H1 (cell line): Measurements from ENCODE around the gene TMEM125. TPM values are rescaled to one million over a fixed set of nuclear protein-coding genes. Genes with fewer than 3 reads are reported as not detected.

ENCODE experiments used
- CTCF ChIA-PET: fragments of 300-600 bp; sonication (Branson Sonifier 250); formaldehyde crosslinking; loops from one replicate; lab custom pipeline; 2021; ENCODE audit not compliant: partially characterized antibody; lab: Charles Lee
- POLR2A ChIA-PET: fragments of 300-600 bp; sonication (Branson Sonifier 250); formaldehyde crosslinking; loops from one replicate; lab custom pipeline; 2021; ENCODE audit warnings: inconsistent platforms; ENCODE audit not compliant: partially characterized antibody; lab: Charles Lee
- DNase-seq, 2 experiments: peaks; one replicate each; pipeline versions ENCODE4 v3.0.0 to v3.0.0-alpha.2; 2010 to 2022; ENCODE audit warnings: low spot score in 2 of 2, low read depth in 1 of 2, mixed read lengths in 1 of 2
- FAIRE-seq: peaks from 2 replicates; lab custom pipeline; 2011; peaks lifted over from hg19 to GRCh38; lab: Jason Lieb, UNC
- H2AFZ ChIP-seq: 2 replicates; pipeline ENCODE4 v1.8.1; 2012; ENCODE audit warnings: low read length, inconsistent platforms
- H2AK5ac ChIP-seq: 2 replicates; pipeline ENCODE4 v1.6.1; 2013; ENCODE audit warnings: low read depth, low read length
- H2BK120ac ChIP-seq: replicated peaks from 2 replicates; pipeline ENCODE3; 2013; ENCODE audit warnings: low read depth, low read length, inconsistent platforms
- H2BK12ac ChIP-seq: 2 replicates; pipeline ENCODE4 v1.6.1; 2013; ENCODE audit warnings: low read depth, low read length
- H2BK15ac ChIP-seq: 2 replicates; pipeline ENCODE4 v1.6.1; 2013; ENCODE audit warnings: low read length
- H2BK20ac ChIP-seq: 2 replicates; pipeline ENCODE4 v1.6.1; 2013; ENCODE audit warnings: low read length
- H2BK5ac ChIP-seq: 2 replicates; pipeline ENCODE4 v1.6.1; 2013; ENCODE audit warnings: low read depth, low read length
- H3K14ac ChIP-seq: 2 replicates; pipeline ENCODE4 v1.6.1; 2013; ENCODE audit warnings: inconsistent platforms; ENCODE audit not compliant: insufficient read length
- H3K18ac ChIP-seq: 2 replicates; pipeline ENCODE4 v1.6.1; 2013; ENCODE audit warnings: low read length; ENCODE audit errors: extremely low read depth
- H3K23ac ChIP-seq: 2 replicates; pipeline ENCODE4 v1.6.1; 2013; ENCODE audit warnings: inconsistent platforms; ENCODE audit not compliant: insufficient read length
- H3K23me2 ChIP-seq: 2 replicates; pipeline ENCODE4 v1.6.1; 2013; ENCODE audit warnings: low read depth, low read length
- H3K27ac ChIP-seq: 2 replicates; pipeline ENCODE4 v1.6.1; 2011; ENCODE audit warnings: low read depth, low read length, inconsistent platforms
- H3K27me3 ChIP-seq, 4 experiments: replicated peaks in 1 of 4; 1 replicate in 1 of 4; 2 replicates in 3 of 4; pipeline versions ENCODE4 v1.6.1 to v1.8.1; 2011 to 2013; ENCODE audit warnings: low read length in 3 of 4, mild to moderate bottlenecking in 3 of 4, inconsistent platforms in 2 of 4, mixed read lengths in 2 of 4, moderate library complexity in 1 of 4; ENCODE audit not compliant: control insufficient read depth in 3 of 4, insufficient read depth in 3 of 4; ENCODE audit errors: extremely low read depth in 1 of 4
- H3K36me3 ChIP-seq, 4 experiments: 2 replicates each; pipeline versions ENCODE4 v1.6.1 to v1.8.1; 2011 to 2013; ENCODE audit warnings: mild to moderate bottlenecking in 4 of 4, low read length in 3 of 4, moderate library complexity in 2 of 4, control low read depth in 1 of 4, inconsistent platforms in 1 of 4; ENCODE audit not compliant: insufficient read depth in 4 of 4, control insufficient read depth in 2 of 4
- H3K4ac ChIP-seq: replicated peaks from 2 replicates; pipeline ENCODE3; 2013; ENCODE audit warnings: low read length, low read depth, mixed read lengths, inconsistent platforms; ENCODE audit not compliant: insufficient read length
- H3K4me1 ChIP-seq, 4 experiments: replicated peaks in 1 of 4; 1 replicate in 1 of 4; 2 replicates in 3 of 4; pipeline versions ENCODE4 v1.6.1 to v1.8.1; 2011 to 2013; ENCODE audit warnings: low read length in 3 of 4, inconsistent platforms in 2 of 4, mixed read lengths in 1 of 4; ENCODE audit not compliant: insufficient read depth in 4 of 4, control insufficient read depth in 3 of 4
- H3K4me2 ChIP-seq, 2 experiments: 2 replicates each; pipeline versions ENCODE4 v1.6.1 to v1.8.1; 2011 to 2013; ENCODE audit warnings: low read depth in 2 of 2, low read length in 2 of 2, control low read depth in 1 of 2, inconsistent platforms in 1 of 2, mild to moderate bottlenecking in 1 of 2; ENCODE audit not compliant: insufficient read depth in 1 of 2
- H3K4me3 ChIP-seq, 4 experiments: fragments of 200-600, 300-600 bp in 1 of 4; sonication (generic), shearing (Covaris generic), sonication (Bioruptor Twin) in 1 of 4; 2 replicates each; pipeline versions ENCODE4 v1.5.1 to v1.8.1; 2011 to 2016; ENCODE audit warnings: low read length in 4 of 4, low read depth in 3 of 4, control low read depth in 2 of 4, inconsistent platforms in 2 of 4, mild to moderate bottlenecking in 2 of 4, mixed read lengths in 1 of 4, moderate library complexity in 1 of 4; ENCODE audit not compliant: insufficient read depth in 2 of 4; ENCODE audit errors: extremely low read depth in 1 of 4
- H3K56ac ChIP-seq: replicated peaks from 2 replicates; pipeline ENCODE3; 2013; ENCODE audit warnings: low read depth, mild to moderate bottlenecking, mixed read lengths, low read length, inconsistent platforms; ENCODE audit not compliant: insufficient read length
- H3K79me1 ChIP-seq: 2 replicates; pipeline ENCODE4 v1.6.1; 2013; ENCODE audit warnings: low read depth, low read length, control low read depth
- H3K79me2 ChIP-seq, 2 experiments: 2 replicates each; pipeline versions ENCODE4 v1.6.1 to v1.8.1; 2012 to 2013; ENCODE audit warnings: low read length in 2 of 2, mild to moderate bottlenecking in 2 of 2, inconsistent platforms in 1 of 2; ENCODE audit not compliant: insufficient read depth in 2 of 2, control insufficient read depth in 1 of 2
- H3K9ac ChIP-seq, 4 experiments: replicated peaks in 1 of 4; 1 replicate in 1 of 4; 2 replicates in 3 of 4; pipeline versions ENCODE4 v1.6.1 to v1.8.1; 2011 to 2013; ENCODE audit warnings: low read depth in 3 of 4, low read length in 3 of 4, control low read depth in 2 of 4, mild to moderate bottlenecking in 2 of 4, moderate library complexity in 2 of 4, inconsistent platforms in 1 of 4; ENCODE audit errors: extremely low read depth in 1 of 4
- H3K9me3 ChIP-seq, 2 experiments: 2 replicates each; pipeline versions ENCODE4 v1.6.1 to v1.8.1; 2012 to 2013; ENCODE audit warnings: mild to moderate bottlenecking in 2 of 2, moderate library complexity in 2 of 2, control low read depth in 1 of 2, inconsistent platforms in 1 of 2, low read depth in 1 of 2, low read length in 1 of 2, mixed read lengths in 1 of 2; ENCODE audit not compliant: insufficient read depth in 2 of 2
- H4K20me1 ChIP-seq, 2 experiments: replicated peaks in 1 of 2; 2 replicates each; pipeline versions ENCODE3 to v1.8.1; 2011 to 2013; ENCODE audit warnings: inconsistent platforms in 2 of 2, low read length in 2 of 2, mild to moderate bottlenecking in 1 of 2; ENCODE audit not compliant: insufficient read depth in 2 of 2, control insufficient read depth in 1 of 2
- H4K5ac ChIP-seq: 2 replicates; pipeline ENCODE4 v1.6.1; 2013; ENCODE audit warnings: low read length, low read depth, mixed read lengths, inconsistent platforms; ENCODE audit not compliant: insufficient read length
- H4K8ac ChIP-seq: 2 replicates; pipeline ENCODE4 v1.8.0; 2013; ENCODE audit warnings: mild to moderate bottlenecking, moderate library complexity, low read length, inconsistent platforms; ENCODE audit not compliant: insufficient read depth; ENCODE audit errors: extremely low read depth
- H4K91ac ChIP-seq: replicated peaks from 2 replicates; pipeline ENCODE3; 2013; ENCODE audit warnings: low read length, mixed read lengths, inconsistent platforms; ENCODE audit not compliant: insufficient read length
- CEBPB ChIP-seq: IDR thresholded peaks from 2 replicates; pipeline ENCODE4 v1.6.1; 2012; ENCODE audit warnings: low read depth, low read length
- WGBS, 2 experiments: shearing (Covaris generic) in 1 of 2; methylation state at CpG; one replicate each; pipeline versions ENCODE4 v1.1.6 to v1.1.7; 2013 to 2015; ENCODE audit warnings: low lambda C conversion rate in 2 of 2, mixed read lengths in 2 of 2, inconsistent platforms in 1 of 2, low coverage in 1 of 2, missing lambda C conversion rate in 1 of 2; ENCODE audit not compliant: insufficient replicate concordance in 2 of 2, insufficient coverage in 1 of 2, insufficient read length in 1 of 2; ENCODE audit errors: extremely low coverage in 1 of 2, missing lambda C conversion rate in 1 of 2; 5-methylcytosine and 5-hydroxymethylcytosine counted together
- polyA plus RNA-seq, 7 experiments: library from polyadenylated mRNA; depleted of rRNA in 3 of 7; stranded (reverse) in 5 of 7; unstranded in 2 of 7; fragments of >200 nt in 5 of 7; fragments of 200-250 nt in 2 of 7; gene quantifications; 1 replicate in 5 of 7; 2 replicates in 1 of 7; 4 replicates in 1 of 7; pipeline versions ENCODE4 v1.2.1 to v1.2.3, GENCODE V29; 2011 to 2013; ENCODE audit warnings: missing spikeins in 2 of 7, mixed read lengths in 2 of 7
- total RNA-seq: library from RNA; stranded (reverse); fragmentation: NEBNext Ultra II Directional; extraction: Animal tissue kit (Norgen Biotek cat#: 25700); gene quantifications from 2 replicates; pipeline ENCODE4 v1.2.1, GENCODE V29; 2021

TMEM125 gene
- total and polyA plus RNA-seq, 2 of the 8 experiments (the other 6 are each of a cell fraction or from before 2014, with no cell fraction given): 26.5 to 46.7 TPM

- Histone ChIP-seq H3K9me3 (peaks cover 0 to 4% of the 10 kb centered on the region in 2 experiments; a peak in 1 of 4 replicates), H2BK12ac (no peak overlapping the region), H3K4me1 (no peaks in the 10 kb centered on the region), H3K79me1 (no peaks in the 10 kb centered on the region), H2BK120ac (no peak overlapping the region), H3K79me2 (no peaks in the 10 kb centered on the region), H3K4me2 (no peak overlapping the region), H2AFZ (no peak overlapping the region), H3K14ac (no peak overlapping the region), H3K9ac (no peak overlapping the region), H3K56ac (no peak overlapping the region), H4K5ac (no peak overlapping the region), H4K20me1 (no peaks in the 10 kb centered on the region), H4K91ac (no peak overlapping the region), H3K36me3 (no peaks in the 10 kb centered on the region), H3K4me3 (no peak overlapping the region), H4K8ac (no peak overlapping the region), H3K23me2 (no peaks in the 10 kb centered on the region), H3K23ac (no peak overlapping the region), H3K18ac (no peak overlapping the region), H3K27ac (no peak overlapping the region), H2BK5ac (no peak overlapping the region), H3K27me3 (no peaks in the 10 kb centered on the region), H2AK5ac (no peak overlapping the region), H2BK20ac (no peak overlapping the region), H2BK15ac (no peak overlapping the region), H3K4ac (no peak overlapping the region)
- no peak for TF ChIP-seq CEBPB
- POLR2A ChIA-PET: interaction anchor here (1.1 to 4.4 kb wide), 4 partner anchors 38 to 150 kb away, joined by 3 to 15 read pairs (median 6); partner anchors contain the start of genes CDC20, MED8 and SZT2
- CTCF ChIA-PET: interaction anchor here (0.8 to 4.1 kb wide), 14 partner anchors 11 to 216 kb away, joined by 3 to 59 read pairs (median 6); partner anchors contain the start of genes C1orf210 and CDC20
- no peak for FAIRE-seq
- 92% methylated on average over 3 of the region's 3 CpGs; no CpG with 5 or more reads in 1 of the 2 experiments for WGBS, 2 experiments
- DNase-seq: no peak
Observed at GRCh38 chr1:43239484-43239883, 30.3 kb upstream of the TMEM125 start.
